Posterior cingulate gyrus (tissue), 11 donors: ENCODE results near the gene EXOSC2.

Experiments
- DNase-seq, 10 donors: peaks; one replicate each; pipeline versions ENCODE4 v3.0.0 to v3.0.0-alpha.2; 2020 to 2021; ENCODE audit warnings: mixed read lengths in 3 of 10
- intact Hi-C: fragments of 100-400 bp; cut with DNase I; formaldehyde crosslinking; loops from one replicate; pipeline ENCODE4 v1.15.1; 2023

EXOSC2 gene

GRCh38 chr9:130692321-130692720 is 1.3 kb upstream of the EXOSC2 start:
- intact Hi-C loops = no loop called here
- DNase-seq = peak in 6 of 10 donors; percentile 19 to 87 (median 40)

GRCh38 chr9:130693101-130693425 is 517 bp upstream of the EXOSC2 start:
- DNase-seq = peak in 1 of 10 donors; percentile 58
- intact Hi-C loops = no loop called here

- DNase-seq = no peak
- intact Hi-C loops = no loop called here
Measured at GRCh38 chr9:130694205-130694604, 625 bp downstream of the EXOSC2 start.

DNA sequence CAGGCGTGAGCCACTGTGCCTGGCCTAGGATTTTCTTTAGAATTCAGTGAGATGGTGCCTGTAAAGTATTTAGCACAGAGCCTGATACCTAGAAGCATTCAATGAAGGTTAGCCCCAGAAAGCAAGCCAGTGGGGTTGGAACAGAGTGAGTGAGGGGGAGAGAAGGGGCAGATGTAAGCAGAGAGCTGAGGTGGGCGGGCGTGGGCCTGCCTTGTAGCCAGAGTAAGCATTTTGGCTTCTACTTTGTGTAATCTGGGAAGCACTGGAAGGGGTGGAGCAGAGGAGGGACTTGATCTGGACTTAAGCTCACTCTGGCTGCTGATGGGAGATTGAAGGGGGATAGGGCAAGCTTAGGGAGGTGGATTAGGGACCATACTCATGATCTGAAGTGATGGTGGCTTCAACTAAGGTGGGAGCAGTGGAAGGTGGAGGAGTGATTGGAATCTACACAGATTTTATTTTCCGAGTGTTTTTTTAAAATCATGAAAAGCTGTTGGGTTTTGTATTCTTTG is 2.6 kb downstream of the EXOSC2 start:
- DNase-seq = peak in 1 of 10 donors; percentile 22
- intact Hi-C loops = no loop called here

GRCh38 chr9:130696996-130697395 is 3.4 kb downstream of the EXOSC2 start:
- intact Hi-C loops = no loop called here
- DNase-seq = no peak

GRCh38 chr9:130698514-130698913 is 4.9 kb downstream of the EXOSC2 start:
- intact Hi-C loops = no loop called here
- DNase-seq = peak in 1 of 10 donors; percentile 4

- DNase-seq = no peak
- intact Hi-C loops = no loop called here
Measured at GRCh38 chr9:130699047-130699446, 5.5 kb downstream of the EXOSC2 start.

DNA sequence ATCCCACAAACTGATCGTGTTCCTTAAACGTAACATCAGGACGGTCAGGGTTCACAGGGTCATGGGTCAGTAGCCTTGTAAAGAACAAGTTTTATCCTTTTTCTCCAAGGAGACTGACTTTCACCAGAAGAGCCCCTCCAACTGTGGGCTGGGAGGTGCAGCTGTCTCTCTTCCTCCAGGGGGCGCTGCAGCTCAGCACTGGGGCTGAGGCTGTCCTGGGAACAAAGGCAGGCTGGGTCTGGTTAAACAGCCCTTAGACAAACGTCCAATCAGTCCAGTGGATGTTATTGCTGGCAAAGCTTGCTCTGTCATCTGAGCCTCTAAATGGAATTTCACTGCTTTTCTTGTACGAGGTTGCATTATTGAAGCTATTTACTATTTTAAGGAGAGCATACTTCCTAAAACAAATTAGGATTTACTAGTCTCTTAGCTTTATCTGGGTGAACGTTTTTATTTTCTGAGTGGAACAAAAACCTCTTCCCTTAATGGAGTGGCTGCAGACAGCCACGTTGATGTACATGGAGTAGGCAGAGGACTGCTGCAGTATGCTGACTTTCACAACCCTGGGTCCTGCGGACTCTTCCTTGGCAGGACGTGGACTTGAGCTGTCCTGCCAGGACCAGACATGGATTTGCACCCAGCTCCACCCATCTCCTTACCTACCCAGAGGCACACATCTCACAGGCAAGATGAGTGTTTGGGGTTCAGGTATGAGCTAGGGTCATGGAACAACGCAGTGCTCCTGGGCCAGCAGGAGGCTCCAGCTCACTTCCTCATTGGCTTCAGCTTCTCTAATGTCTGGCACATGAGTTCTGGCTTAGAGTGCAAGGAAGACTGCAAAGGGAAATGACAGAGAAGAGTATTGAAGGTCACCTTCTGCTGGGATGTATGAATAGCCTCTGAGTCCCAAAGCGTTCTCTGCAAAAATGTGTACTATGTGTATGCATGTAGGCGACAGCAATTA is 7.8 kb downstream of the EXOSC2 start:
- peak; percentile 43 to 96 (median 80) for DNase-seq
- intact Hi-C loops = loop anchor here (2.0 kb wide), 1 partner anchor 243 kb away; no protein-coding TSS in a partner anchor

DNA sequence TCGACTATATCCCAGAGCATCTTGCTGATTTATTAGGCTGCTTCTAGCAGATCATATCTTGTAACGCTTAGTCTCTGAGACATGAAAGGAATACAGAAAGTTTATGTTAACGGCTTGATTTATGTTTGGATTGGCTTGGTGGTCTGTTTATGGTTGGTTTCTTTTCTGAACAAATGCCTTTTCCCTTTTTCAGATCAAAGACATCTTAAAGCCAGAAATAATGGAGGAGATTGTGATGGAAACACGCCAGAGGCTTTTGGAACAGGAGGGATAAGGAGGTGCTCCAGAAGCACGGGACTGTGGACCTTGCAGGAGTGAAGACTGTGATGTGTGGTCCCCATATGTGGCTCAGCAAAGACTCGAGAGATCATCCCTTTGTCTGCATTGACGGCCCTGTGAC is 9.9 kb downstream of the EXOSC2 start:
- intact Hi-C loops = no loop called here

DNA sequence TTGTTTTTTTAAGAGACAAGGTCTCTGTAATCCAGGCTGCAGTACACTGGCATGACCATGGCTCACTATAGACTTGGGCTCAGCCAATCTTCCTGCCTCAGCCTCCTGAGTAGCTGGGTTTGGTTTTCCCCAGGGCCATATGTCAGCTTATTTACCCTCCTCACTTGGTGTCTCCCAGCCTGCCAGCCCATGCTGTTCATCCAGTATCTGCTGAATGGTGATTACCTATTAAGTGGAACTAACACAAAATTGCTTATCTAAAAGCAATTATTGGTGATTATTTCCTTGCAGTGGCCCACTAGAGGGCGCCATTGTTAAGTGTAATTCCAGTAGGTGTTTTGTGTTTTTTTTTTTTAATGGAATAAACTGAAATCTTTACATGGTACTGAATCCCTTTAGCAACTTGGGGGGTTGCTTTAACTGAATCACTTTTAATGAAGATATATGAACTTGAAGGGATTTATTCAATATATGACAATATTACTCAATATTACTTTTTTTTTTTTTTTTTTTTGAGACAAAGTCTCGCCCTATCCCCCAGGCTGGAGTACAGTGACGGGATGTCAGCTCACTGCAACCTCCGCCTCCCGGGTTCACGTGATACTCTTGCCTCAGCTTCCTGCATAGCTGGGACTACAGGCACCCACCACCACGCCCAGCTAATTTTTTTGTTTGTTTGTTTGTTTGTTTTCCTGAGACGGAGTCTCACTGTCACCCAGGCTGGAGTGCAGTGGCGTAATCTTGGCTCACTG is 13.8 kb downstream of the EXOSC2 start:
- DNase-seq = peak in 5 of 10 donors; percentile 23 to 65 (median 47)

More for the DNA sequence above, 9.9 kb downstream of the EXOSC2 start:
- DNase-seq = peak in 1 of 10 donors; percentile 41

GRCh38 chr9:130710822-130711352 is 17.3 kb downstream of the EXOSC2 start:
- intact Hi-C loops = loop anchor here (10.0 kb wide), 1 partner anchor 54 kb away; no protein-coding TSS in a partner anchor
- DNase-seq = no peak

More for the DNA sequence above, 13.8 kb downstream of the EXOSC2 start:
- intact Hi-C loops = loop anchor here (2.0 to 5.0 kb wide), 3 partner anchors 155 to 340 kb away; no protein-coding TSS in a partner anchor

DNA sequence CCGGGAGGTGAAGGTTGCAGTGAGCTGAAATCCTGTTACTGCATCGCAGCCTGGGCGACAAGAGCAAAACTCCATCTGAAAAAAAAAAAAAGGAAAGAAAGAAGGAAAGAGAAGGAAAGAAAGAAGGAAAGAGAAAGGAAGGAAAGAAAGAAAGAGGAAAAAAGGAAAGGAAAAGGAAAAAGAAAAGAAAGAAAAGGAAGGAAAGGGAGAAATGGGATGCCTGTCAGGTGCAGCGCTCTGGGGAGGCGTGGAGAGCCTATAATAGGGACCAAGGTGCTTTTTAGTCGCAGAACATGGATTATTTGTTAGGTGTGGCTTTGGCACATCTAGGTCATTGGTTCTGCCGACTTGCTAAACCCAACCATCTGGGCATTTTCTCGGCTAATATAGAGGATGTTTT is 17.9 kb downstream of the EXOSC2 start:
- DNase-seq = no peak
- intact Hi-C loops = loop anchor here (10.0 kb wide), 1 partner anchor 53 kb away; no protein-coding TSS in a partner anchor

- DNase-seq = peak; percentile 95 to 100 (median 98)
- intact Hi-C loops = loop anchor here (10.0 kb wide), 1 partner anchor 52 kb away; no protein-coding TSS in a partner anchor
Measured at GRCh38 chr9:130712564-130713285, 19.1 kb downstream of the EXOSC2 start.

- peak in 2 of 10 donors; percentile 24 to 87 for DNase-seq
- intact Hi-C loops = loop anchor here (10.0 kb wide), 1 partner anchor 51 kb away; no protein-coding TSS in a partner anchor
Measured at GRCh38 chr9:130713286-130713960, 19.8 kb downstream of the EXOSC2 start.

- intact Hi-C loops = loop anchor here (10.0 kb wide), 1 partner anchor 50 kb away; no protein-coding TSS in a partner anchor
- DNase-seq = no peak
Measured at GRCh38 chr9:130714586-130715110, 21.1 kb downstream of the EXOSC2 start.

DNA sequence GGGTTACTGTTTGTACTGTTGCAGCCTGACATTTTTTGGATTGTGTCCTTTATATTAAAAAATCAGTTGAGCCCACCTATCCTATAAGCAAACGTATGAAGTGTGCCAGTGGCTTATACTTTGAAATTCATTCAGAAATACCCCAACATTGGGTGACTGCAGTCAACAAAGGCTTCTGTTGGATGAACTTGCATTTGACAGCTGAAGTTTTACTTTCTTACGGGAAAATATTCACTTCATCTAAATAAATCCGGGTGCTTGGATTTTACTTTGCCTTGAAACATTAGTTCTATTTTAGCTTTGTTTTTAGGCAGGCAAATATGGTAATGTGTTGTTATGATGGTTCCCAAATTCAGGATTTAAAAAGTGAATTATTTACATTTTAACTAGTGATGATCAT is 21.7 kb downstream of the EXOSC2 start:
- no peak for DNase-seq
- intact Hi-C loops = loop anchor here (10.0 kb wide), 1 partner anchor 50 kb away; no protein-coding TSS in a partner anchor

GRCh38 chr9:130718562-130718961 is 25.0 kb downstream of the EXOSC2 start:
- intact Hi-C loops = loop anchor here (10.0 kb wide), 1 partner anchor 46 kb away; no protein-coding TSS in a partner anchor
- DNase-seq = no peak

DNA sequence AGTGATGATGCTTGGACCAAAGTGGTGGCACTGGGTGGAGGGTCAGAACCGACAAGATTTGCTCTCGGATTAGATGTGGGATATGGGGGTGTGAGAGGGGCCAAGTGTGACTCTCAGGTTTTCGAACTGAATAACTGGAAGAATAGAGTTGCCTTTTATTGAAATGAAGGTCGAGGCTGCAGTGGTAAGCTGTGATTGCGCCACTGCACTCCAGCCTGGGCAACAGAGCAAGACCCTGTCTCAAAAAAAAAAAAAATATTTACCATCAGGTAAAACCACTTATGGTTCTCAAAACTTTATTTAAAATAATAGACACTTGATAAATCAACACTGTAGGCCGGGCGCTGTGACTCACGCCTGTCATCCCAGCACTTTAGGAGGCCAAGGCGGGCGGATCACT is 27.2 kb downstream of the EXOSC2 start:
- intact Hi-C loops = no loop called here
- no peak for DNase-seq

GRCh38 chr9:130728721-130729120 is 35.1 kb downstream of the EXOSC2 start:
- no peak for DNase-seq
- intact Hi-C loops = no loop called here
